ENCODE data around the gene CACTIN.

DNA sequence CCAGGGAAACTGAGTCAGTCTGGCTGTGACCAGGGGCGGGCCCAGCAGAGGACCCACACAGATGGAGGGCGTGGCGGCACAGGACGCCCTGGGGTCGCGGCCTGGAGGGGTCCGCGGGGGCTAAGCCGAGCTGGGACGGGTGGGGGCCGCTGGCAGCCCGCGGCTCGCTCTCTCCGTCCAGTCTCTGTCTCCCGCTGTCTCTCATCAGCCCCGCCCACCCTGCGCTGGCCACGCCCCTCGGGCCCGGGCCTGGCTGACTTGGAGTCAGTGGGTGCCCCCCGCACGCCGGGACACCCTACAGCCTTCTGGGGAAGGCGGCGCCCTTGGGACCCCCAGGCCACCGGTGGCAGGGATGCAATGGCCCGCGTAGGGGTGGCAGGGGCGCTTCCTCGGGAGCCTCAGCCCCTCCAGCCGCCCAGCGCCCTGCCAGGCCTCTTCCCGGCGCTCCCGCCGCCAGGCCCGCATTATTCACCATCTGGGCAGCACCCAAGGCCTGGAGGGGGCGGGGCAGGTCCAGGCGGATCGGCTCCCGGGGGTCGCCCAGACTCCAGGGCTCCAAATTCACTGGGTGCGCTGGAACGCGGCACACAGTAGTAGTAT is 19.8 kb downstream of the CACTIN start, which contains the start of gene TBXA2R:
- no peak for TF ChIP-seq EP300 (IDR thresholded peaks at IDR 0.05)
- TF ChIP-seq POLR2A (IDR thresholded peaks at IDR 0.05), result peak in 1 of 4 donors; percentile 9
- TF ChIP-seq, protein P1, sequence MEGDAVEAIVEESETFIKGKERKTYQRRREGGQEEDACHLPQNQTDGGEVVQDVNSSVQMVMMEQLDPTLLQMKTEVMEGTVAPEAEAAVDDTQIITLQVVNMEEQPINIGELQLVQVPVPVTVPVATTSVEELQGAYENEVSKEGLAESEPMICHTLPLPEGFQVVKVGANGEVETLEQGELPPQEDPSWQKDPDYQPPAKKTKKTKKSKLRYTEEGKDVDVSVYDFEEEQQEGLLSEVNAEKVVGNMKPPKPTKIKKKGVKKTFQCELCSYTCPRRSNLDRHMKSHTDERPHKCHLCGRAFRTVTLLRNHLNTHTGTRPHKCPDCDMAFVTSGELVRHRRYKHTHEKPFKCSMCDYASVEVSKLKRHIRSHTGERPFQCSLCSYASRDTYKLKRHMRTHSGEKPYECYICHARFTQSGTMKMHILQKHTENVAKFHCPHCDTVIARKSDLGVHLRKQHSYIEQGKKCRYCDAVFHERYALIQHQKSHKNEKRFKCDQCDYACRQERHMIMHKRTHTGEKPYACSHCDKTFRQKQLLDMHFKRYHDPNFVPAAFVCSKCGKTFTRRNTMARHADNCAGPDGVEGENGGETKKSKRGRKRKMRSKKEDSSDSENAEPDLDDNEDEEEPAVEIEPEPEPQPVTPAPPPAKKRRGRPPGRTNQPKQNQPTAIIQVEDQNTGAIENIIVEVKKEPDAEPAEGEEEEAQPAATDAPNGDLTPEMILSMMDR (IDR thresholded peaks at IDR 0.05), result no peak
- TF ChIP-seq POLR2AphosphoS5 (IDR thresholded peaks at IDR 0.05), result no peak
